Activated CD8-positive, alpha-beta memory T cell treated with anti-CD3 and anti-CD28 coated beads for 48 hours (primary cell): ENCODE data around the gene AIRE.

Experiments used
- DNase-seq, 3 experiments: peaks; one replicate each; pipeline ENCODE4 v3.0.0-alpha.2; 2020; ENCODE audit warnings: low read depth in 2 of 3, low spot score in 2 of 3

AIRE gene

GRCh38 chr21:44303490-44303981, 17.9 kb downstream of the AIRE start:
- no peak for DNase-seq

GRCh38 chr21:44304011-44304616, 18.4 kb downstream of the AIRE start:
- DNase-seq: no peak

GRCh38 chr21:44304877-44305293, 19.2 kb downstream of the AIRE start:
- no peak for DNase-seq

GRCh38 chr21:44305691-44306090, 20.0 kb downstream of the AIRE start:
- DNase-seq: no peak

GRCh38 chr21:44306936-44307704, 21.4 kb downstream of the AIRE start:
- DNase-seq: no peak

GRCh38 chr21:44310628-44311507, 25.2 kb downstream of the AIRE start:
- DNase-seq: no peak

GRCh38 chr21:44312089-44312488, 26.4 kb downstream of the AIRE start:
- DNase-seq: no peak

GRCh38 chr21:44312716-44313115, 27.0 kb downstream of the AIRE start:
- DNase-seq: no peak

GRCh38 chr21:44313451-44313850, 27.8 kb downstream of the AIRE start:
- no peak for DNase-seq

GRCh38 chr21:44314128-44314527, 28.5 kb downstream of the AIRE start:
- no peak for DNase-seq

- DNase-seq: no peak
Measured at GRCh38 chr21:44314561-44314960, 28.9 kb downstream of the AIRE start.

GRCh38 chr21:44315691-44316203, 30.1 kb downstream of the AIRE start:
- DNase-seq: no peak

- no peak for DNase-seq
Measured at GRCh38 chr21:44316277-44316900, 30.7 kb downstream of the AIRE start.

GRCh38 chr21:44317241-44317782, 31.6 kb downstream of the AIRE start:
- DNase-seq: no peak

- DNase-seq: no peak
Measured at GRCh38 chr21:44317871-44318270, 32.2 kb downstream of the AIRE start.

- no peak for DNase-seq
Measured at GRCh38 chr21:44318489-44319285, 33.0 kb downstream of the AIRE start.

- no peak for DNase-seq
Measured at GRCh38 chr21:44319407-44320065, 33.9 kb downstream of the AIRE start.

- DNase-seq: no peak
Measured at GRCh38 chr21:44320847-44321246, 35.2 kb downstream of the AIRE start.

- no peak for DNase-seq
Measured at GRCh38 chr21:44321846-44322450, 36.3 kb downstream of the AIRE start.
